Spleen (tissue), 11 donors: ENCODE data around the gene DENND4B. TPM values are rescaled to one million over a fixed set of nuclear protein-coding genes. Genes with fewer than 3 reads are reported as not detected.

Experiments
- DNase-seq: peaks from one replicate; pipeline ENCODE4 v3.0.0-alpha.2; 2020
- H3K27ac ChIP-seq, 8 donors: fragments of 200-600 bp; sonication (generic) in 7 of 8; 1 replicate in 4 of 8; 2 replicates in 4 of 8; pipeline versions ENCODE4 v1.5.0 to v1.8.0; 2016 to 2021; ENCODE audit warnings: inconsistent platforms in 4 of 8, mild to moderate bottlenecking in 4 of 8, moderate library complexity in 1 of 8
- H3K27me3 ChIP-seq, 7 donors: fragments of 200-600 bp; sonication (generic) in 6 of 7; replicated peaks in 1 of 7; 1 replicate in 4 of 7; 2 replicates in 3 of 7; pipeline versions ENCODE4 v1.5.0 to v1.8.0; 2016 to 2021; ENCODE audit warnings: inconsistent platforms in 3 of 7, mild to moderate bottlenecking in 1 of 7
- H3K36me3 ChIP-seq, 6 donors: fragments of 200-600 bp; sonication (generic) in 5 of 6; 1 replicate in 4 of 6; 2 replicates in 2 of 6; pipeline versions ENCODE4 v1.5.0 to v1.8.0; 2016 to 2021; ENCODE audit warnings: inconsistent platforms in 2 of 6
- H3K4me1 ChIP-seq, 6 donors: fragments of 200-600 bp; sonication (generic) in 5 of 6; 1 replicate in 3 of 6; 2 replicates in 3 of 6; pipeline versions ENCODE4 v1.5.0 to v1.8.0; 2016 to 2021; ENCODE audit warnings: inconsistent platforms in 3 of 6
- H3K4me3 ChIP-seq, 8 donors: fragments of 200-600 bp; sonication (generic) in 7 of 8; 1 replicate in 4 of 8; 2 replicates in 4 of 8; pipeline versions ENCODE4 v1.5.0 to v1.8.0; 2016 to 2021; ENCODE audit warnings: inconsistent platforms in 4 of 8, mild to moderate bottlenecking in 4 of 8, moderate library complexity in 2 of 8
- H3K9me3 ChIP-seq, 8 donors: fragments of 200-600 bp; sonication (generic) in 7 of 8; 1 replicate in 4 of 8; 2 replicates in 4 of 8; pipeline versions ENCODE4 v1.5.0 to v1.8.0; 2016 to 2021; ENCODE audit warnings: inconsistent platforms in 4 of 8
- POLR2A ChIP-seq, 3 donors: fragments of 450-650 bp; IDR thresholded peaks; one replicate each; pipeline ENCODE4 v1.5.1; 2017; ENCODE audit warnings: antibody characterized with exemption in 3 of 3, mild to moderate bottlenecking in 1 of 3
- POLR2AphosphoS5 ChIP-seq, 3 donors: sonication (generic); formaldehyde crosslinking; IDR thresholded peaks; one replicate each; pipeline ENCODE4 v1.5.1; 2017; ENCODE audit warnings: antibody characterized with exemption in 3 of 3
- WGBS, 5 donors: extraction: QIAGEN DNeasy Blood & Tissue Kit in 3 of 5; methylation state at CpG; one replicate each; pipeline versions ENCODE4 v1.1.5 to v1.1.7; 2013 to 2018; 5-methylcytosine and 5-hydroxymethylcytosine counted together
- intact Hi-C: fragments of 100-400 bp; cut with DNase I; formaldehyde crosslinking; loops from one replicate; pipeline ENCODE4 v1.15.0; 2023; ENCODE audit warnings: low total_unique reads
- polyA plus RNA-seq, 3 donors: library from polyadenylated mRNA; stranded (reverse); fragments of 200-250 nt; gene quantifications; one replicate each; pipeline ENCODE4 v1.2.1, GENCODE V29; 2013
- total RNA-seq, 7 donors: library from RNA; depleted of rRNA in 3 of 7; stranded (reverse); fragments of >200 nt in 3 of 7; fragmentation: NEBNext Ultra II Directional in 4 of 7; extraction: Animal tissue kit (Norgen Biotek cat#: 25700) in 4 of 7; gene quantifications; one replicate each; pipeline versions ENCODE4 v1.1.0 to v1.2.1, GENCODE V29; 2016 to 2021
- TF ChIP-seq, protein P1 (sequence below), 11 experiments: fragments of 200-600 bp in 7 of 11; fragments of 450-650 bp in 4 of 11; sonication (generic) in 4 of 11; IDR thresholded peaks in 8 of 11; conservative IDR thresholded peaks in 3 of 11; 1 replicate in 7 of 11; 2 replicates in 4 of 11; pipeline versions ENCODE4 v1.4.0 to v1.8.0; 2016 to 2021; ENCODE audit warnings: antibody characterized with exemption in 11 of 11, inconsistent platforms in 4 of 11, mild to moderate bottlenecking in 1 of 11
- donor health status: healthy with polysubstance abuse.
- donor health status: DM: no; HTN: no; CAD: no; lungs with moderate emphysema.
- donor health status: DM: no; HTN: no; CAD: no.
- donor health status: Bipolar disorder and iron deficiency.
- donor health status: healthy.
- donor health status: DM: no; HTN: no; CAD: no.
- donor health status: DM: yes; HTN: yes; CAD: no.

DENND4B gene
- total and polyA plus RNA-seq, 10 donors: 47.7 to 211 (median 153) TPM

DNA sequence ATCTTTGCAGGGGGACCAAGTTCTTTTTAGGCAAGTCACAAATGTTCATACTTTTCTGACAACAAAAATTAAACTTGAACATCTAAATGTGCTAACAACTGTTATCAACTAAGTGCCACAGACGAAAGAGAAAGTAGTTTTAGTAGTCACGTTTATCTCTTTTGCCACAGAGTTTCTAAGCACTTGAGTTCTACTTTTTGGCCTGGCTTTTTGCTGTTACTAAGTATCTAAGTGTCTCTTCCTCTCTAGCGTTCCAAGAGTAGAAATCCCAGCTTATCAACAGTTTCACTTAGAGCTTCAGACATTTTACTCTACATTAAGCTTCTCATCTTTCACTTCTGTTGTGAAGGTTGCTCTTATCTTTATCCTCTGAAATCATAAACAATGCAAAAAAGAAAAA is 58.0 kb downstream of the DENND4B start:
- H3K27me3 ChIP-seq: no peaks in the 10 kb centered on the region
- WGBS, 5 donors: 7 to 15% (median 8%) methylated on average over 3 of the region's 3 CpGs
- no peak for TF ChIP-seq POLR2AphosphoS5 (IDR thresholded peaks at IDR 0.05)
- TF ChIP-seq POLR2A (IDR thresholded peaks at IDR 0.05): no peak
- TF ChIP-seq, protein P1, sequence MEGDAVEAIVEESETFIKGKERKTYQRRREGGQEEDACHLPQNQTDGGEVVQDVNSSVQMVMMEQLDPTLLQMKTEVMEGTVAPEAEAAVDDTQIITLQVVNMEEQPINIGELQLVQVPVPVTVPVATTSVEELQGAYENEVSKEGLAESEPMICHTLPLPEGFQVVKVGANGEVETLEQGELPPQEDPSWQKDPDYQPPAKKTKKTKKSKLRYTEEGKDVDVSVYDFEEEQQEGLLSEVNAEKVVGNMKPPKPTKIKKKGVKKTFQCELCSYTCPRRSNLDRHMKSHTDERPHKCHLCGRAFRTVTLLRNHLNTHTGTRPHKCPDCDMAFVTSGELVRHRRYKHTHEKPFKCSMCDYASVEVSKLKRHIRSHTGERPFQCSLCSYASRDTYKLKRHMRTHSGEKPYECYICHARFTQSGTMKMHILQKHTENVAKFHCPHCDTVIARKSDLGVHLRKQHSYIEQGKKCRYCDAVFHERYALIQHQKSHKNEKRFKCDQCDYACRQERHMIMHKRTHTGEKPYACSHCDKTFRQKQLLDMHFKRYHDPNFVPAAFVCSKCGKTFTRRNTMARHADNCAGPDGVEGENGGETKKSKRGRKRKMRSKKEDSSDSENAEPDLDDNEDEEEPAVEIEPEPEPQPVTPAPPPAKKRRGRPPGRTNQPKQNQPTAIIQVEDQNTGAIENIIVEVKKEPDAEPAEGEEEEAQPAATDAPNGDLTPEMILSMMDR (IDR thresholded peaks at IDR 0.05 in 8 of 11, conservative IDR thresholded peaks at IDR 0.05 in 3 of 11): no peak
- DNase-seq: no peak
- H3K27ac ChIP-seq: peak overlapping the region in 7 of 8 donors; percentile 0 to 71 (median 43)
- no peaks in the 10 kb centered on the region for H3K9me3 ChIP-seq
- peaks cover 7 to 76% (median 46%) of the 10 kb centered on the region in 6 donors for H3K4me1 ChIP-seq
- H3K4me3 ChIP-seq: no peak overlapping the region
- H3K36me3 ChIP-seq: peaks cover 0 to 70% (median 4%) of the 10 kb centered on the region in 6 donors
- intact Hi-C loops: no loop called here

DNA sequence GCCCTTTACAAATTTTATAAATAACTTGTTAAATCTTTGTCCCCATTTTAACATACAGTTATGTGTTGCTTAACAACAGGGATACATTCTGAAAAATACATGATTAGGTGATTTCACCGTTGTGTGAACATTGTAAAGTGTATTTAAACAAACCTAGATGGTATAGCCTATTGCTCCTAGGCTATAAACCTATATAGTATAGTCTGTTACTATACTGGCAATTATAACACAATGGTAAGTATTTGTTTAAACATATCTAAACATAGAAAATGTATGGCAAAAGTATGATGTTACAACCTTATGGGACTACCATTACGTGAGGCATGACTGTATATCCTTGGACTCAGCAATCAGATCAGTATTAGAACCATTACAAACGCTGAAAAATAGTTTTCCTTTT is 60.4 kb downstream of the DENND4B start:
- DNase-seq: no peak
- H3K4me3 ChIP-seq: no peak overlapping the region
- no peaks in the 10 kb centered on the region for H3K27me3 ChIP-seq
- H3K36me3 ChIP-seq: peaks cover 0 to 49% (median 0%) of the 10 kb centered on the region in 6 donors
- no peak overlapping the region for H3K27ac ChIP-seq
- H3K4me1 ChIP-seq: peaks cover 26 to 84% (median 66%) of the 10 kb centered on the region in 6 donors
- H3K9me3 ChIP-seq: no peaks in the 10 kb centered on the region
- TF ChIP-seq POLR2AphosphoS5 (IDR thresholded peaks at IDR 0.05) (no peak), POLR2A (IDR thresholded peaks at IDR 0.05) (no peak)
- TF ChIP-seq, protein P1 (IDR thresholded peaks at IDR 0.05 in 8 of 11, conservative IDR thresholded peaks at IDR 0.05 in 3 of 11): no peak
- 79 to 96% (median 83%) methylated on average over 3 of the region's 3 CpGs for WGBS, 5 donors
- intact Hi-C loops: no loop called here

DNA sequence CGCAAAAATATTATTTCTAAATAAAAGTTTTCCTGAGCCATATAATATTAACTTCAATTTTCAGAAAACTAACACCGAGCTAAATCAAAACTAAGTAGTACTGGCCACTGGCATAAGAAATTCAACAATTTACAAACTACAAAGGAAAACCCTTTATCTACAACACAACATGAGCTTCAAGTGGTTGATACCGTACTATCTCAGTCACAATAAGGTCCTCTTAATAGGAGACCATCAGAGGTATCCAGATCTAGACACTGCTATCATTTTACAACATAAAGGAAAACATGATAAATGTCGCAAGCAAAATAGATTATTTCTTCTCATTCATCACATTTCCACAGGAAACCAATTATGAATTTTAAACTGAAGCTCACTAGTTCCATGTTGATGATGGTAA is 63.3 kb downstream of the DENND4B start:
- Histone ChIP-seq H3K27ac (no peak overlapping the region), H3K4me1 (peaks cover 31 to 88% (median 60%) of the 10 kb centered on the region in 6 donors), H3K36me3 (peaks cover 0 to 28% (median 0%) of the 10 kb centered on the region in 6 donors), H3K27me3 (no peaks in the 10 kb centered on the region), H3K4me3 (no peak overlapping the region), H3K9me3 (no peaks in the 10 kb centered on the region)
- TF ChIP-seq, protein P1 (IDR thresholded peaks at IDR 0.05 in 8 of 11, conservative IDR thresholded peaks at IDR 0.05 in 3 of 11): no peak
- TF ChIP-seq POLR2A (IDR thresholded peaks at IDR 0.05) (no peak), POLR2AphosphoS5 (IDR thresholded peaks at IDR 0.05) (no peak)
- intact Hi-C loops: no loop called here
- no peak for DNase-seq
- WGBS, 5 donors: 92 to 98% (median 97%) methylated on average over 4 of the region's 4 CpGs

DNA sequence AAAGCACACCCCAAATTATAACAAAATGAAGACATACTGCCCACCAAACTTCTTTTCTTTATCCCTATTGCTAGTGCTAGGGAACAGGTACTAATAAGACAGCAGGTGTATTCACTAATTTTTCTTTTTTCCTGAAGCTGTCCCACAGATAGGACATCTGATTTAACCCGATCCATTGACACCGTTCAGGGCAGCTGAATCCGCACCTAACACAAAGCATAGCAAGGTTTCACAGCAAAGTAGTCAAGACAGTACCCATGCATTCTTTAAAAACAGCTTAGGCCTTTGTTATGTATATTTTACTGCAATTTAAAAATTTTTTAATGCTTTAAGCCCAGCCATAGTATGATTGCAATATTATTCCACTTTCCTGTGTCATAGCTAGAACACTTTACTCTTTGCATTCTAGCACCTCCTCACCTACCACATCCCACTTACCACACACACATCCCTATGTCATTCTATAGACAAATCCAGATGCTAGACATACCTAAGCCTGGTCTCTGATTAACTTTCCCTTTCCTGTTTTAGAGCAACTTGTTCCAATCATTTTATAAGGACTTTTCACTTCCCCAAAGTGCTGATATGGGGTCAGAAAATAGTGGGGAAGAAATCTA is 64.1 kb downstream of the DENND4B start:
- peaks cover 0 to 28% (median 0%) of the 10 kb centered on the region in 6 donors for H3K36me3 ChIP-seq
- H3K9me3 ChIP-seq: no peaks in the 10 kb centered on the region
- H3K4me1 ChIP-seq: peaks cover 28 to 88% (median 53%) of the 10 kb centered on the region in 6 donors
- 83 to 93% (median 87%) methylated on average over 3 of the region's 3 CpGs for WGBS, 5 donors
- DNase-seq: no peak
- H3K27ac ChIP-seq: peak overlapping the region in 2 of 8 donors; percentile 5 to 39
- TF ChIP-seq, protein P1 (IDR thresholded peaks at IDR 0.05 in 8 of 11, conservative IDR thresholded peaks at IDR 0.05 in 3 of 11): no peak
- TF ChIP-seq POLR2A (IDR thresholded peaks at IDR 0.05): no peak
- no peak for TF ChIP-seq POLR2AphosphoS5 (IDR thresholded peaks at IDR 0.05)
- intact Hi-C loops: no loop called here
- no peaks in the 10 kb centered on the region for H3K27me3 ChIP-seq
- no peak overlapping the region for H3K4me3 ChIP-seq
